T-helper 2 cell (primary cell): ENCODE data around the gene VAC14.
A peak's percentile ranks its signal among the peaks of the same experiment; 100 is the strongest.

Source experiments
- DNase-seq, 5 experiments: peaks; one replicate each; pipeline versions ENCODE4 v3.0.0 to v3.0.0-alpha.2; 2012 to 2022

The VAC14 gene

DNA sequence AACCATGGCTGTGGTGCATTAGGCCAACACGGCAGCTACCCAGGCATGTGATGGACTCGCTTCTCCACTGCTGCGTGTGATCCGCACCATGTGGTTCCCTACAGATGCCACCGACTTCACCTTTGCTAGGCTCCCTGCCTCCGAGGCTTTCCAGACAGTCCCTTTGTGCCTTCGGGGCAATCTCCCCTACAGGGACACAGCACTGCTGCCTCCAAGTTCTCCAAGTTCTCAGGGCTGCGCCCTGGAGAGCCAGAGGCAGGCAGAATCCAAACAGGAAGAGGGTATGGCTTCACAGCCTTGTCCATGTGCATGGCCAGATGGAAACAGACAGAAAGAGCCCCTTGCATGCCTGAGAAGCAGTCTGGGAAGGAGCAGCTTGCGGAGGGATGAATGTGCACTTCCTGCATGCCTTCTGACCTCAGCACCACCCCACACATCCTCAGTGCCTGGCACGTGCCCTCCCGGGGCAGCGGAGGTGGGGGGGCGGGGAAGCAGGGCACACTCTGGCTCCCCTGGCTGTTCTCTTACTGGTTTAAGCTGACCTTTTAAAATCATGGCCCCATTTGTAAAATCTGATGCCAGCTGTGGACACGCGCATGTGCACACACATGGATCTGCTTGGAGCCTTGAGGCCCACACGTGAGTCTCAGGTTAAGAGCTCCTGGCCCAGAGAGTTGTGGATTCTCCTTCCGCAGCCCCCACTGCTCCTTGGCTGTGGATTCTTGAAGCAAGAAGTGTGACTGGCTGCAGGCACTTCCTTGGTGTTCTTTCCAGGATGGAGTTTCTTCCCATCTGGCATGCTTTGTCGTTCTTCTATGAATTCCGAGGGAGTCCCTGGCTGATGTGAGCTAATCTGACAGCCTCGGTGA is 59.8 kb downstream of the VAC14 start:
- DNase-seq: no peak

DNA sequence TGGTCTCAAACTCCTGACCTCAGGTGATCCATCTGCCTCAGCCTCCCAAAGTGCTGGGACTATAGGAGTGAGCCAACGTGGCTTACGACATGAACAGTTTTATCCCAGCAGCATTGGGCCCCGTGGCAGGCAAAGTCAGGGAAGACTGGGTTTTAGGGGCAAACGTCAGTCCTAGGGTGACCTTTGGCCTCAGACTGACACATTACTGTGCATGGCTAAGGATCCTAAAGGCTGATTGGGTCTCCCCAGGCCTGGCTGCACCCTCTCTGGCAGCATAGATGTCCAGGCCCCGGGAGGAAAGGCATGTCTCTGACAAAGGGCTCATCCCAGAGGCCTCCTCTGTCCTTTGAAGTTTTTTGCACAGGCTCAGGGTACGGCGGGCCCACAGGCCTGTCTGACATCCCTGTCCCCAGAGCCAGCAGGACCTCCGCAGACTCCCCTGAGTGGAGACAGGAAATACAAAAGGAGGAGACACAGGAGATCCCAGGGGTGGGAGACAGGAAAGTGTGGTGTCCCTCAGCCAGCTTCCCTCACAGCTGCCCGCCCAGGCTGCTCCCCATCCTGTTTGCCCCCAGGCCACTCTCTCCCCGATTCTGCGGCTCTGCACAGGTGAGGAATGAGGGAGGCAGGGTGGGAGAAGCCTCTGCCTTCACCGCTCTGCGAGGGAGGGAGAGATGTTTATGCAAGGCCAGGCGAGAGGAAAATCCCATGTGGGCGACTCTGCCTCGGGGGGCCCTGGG is 60.6 kb downstream of the VAC14 start:
- DNase-seq: no peak

DNA sequence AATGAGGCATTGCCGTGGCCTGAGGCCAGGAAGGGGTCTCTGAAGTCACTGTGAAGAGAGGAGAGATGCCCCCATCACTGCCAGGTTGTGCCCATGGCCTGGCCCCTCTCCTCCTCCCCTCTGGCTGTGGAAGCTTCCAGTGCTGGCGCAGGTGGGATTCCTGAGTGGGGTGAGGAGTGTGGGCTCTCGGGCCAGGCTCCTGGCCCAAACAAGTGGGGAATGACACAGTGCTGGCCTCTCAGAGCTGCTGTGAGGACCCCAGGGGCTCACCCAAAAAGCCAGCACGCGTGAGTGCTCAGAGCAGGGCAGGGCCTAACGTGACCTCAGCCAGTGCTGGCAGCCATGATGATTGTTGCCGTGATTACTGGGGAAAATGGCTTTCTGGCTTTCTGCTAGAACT is 61.6 kb downstream of the VAC14 start:
- no peak for DNase-seq

DNA sequence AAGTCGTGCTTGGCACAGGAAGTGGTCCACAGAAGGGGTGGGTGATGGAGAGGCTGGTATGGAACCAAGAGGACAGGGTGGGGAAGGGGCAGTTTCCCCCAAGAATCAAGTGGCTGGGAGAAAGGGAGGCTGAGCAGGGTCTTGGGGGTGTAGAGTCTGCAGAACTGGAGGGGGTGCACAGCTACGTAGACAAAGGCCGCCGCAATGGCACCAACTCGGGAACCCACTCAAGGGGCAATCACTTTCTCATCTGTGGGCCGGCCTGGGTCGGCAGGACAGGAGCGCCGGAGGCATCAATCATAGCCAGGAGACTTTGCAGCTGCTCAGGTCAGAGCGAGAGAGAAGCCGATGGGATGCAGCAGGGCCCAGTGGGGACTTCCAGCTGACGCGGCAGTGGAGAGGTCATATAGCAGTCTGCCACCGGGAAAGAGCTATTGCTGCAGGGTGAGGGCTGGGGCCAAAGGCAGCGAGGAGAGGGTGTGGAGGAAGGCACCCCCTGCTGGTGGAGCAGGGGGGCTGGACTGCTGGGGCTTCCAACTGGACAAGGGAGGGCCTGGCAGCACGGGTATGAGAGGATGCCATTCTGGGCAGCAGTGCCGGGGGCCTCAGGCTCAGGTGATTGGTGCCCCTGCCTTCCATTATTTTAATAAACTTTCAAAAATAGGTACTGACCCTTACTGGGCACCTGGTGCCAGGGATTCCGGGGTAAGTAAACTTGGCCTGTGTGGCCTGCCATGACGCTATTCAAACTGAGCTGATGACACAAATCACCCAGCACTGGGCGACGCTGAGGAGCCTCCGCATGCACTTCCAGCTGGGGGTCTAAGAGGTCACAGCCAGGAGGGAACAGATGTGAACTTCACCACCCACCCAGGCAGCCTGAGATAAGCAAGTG is 62.6 kb downstream of the VAC14 start:
- DNase-seq: peak in 1 of 5 experiments; percentile 82

DNA sequence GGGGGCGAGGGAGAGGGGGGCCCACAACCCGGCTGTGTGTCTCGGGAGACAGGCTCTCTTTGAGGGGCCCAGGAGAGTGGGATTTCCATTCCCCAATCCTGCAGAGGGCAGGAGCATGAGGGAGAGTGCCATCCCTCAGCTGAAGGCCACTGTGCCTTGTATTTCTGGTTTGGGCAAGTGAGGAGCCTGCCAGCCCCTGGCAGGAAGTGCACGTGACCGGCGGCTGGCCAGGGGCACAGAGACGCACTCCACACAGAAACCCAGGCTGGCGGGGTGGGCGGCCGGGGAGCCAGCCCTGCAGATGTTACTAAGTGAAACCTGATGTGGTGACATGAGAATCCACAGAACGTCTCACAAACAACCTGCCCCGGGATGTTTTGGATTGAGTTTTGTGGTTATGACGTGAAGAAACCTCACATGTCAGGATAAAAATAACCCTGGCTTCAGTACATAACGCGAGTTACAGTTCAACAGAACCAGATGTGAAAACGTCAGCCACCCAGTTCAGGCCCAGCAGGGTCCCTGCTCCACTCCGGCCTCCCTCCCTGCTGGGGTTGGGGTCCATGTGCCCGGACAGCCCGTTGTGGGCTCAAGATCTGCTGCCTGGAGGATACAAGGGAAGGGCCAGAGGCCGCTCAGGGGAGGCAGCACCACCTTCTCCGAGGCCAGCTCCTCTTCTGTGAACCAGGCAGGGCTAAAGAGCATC is 63.4 kb downstream of the VAC14 start:
- DNase-seq: peak in 4 of 5 experiments; percentile 34 to 97 (median 62)

DNA sequence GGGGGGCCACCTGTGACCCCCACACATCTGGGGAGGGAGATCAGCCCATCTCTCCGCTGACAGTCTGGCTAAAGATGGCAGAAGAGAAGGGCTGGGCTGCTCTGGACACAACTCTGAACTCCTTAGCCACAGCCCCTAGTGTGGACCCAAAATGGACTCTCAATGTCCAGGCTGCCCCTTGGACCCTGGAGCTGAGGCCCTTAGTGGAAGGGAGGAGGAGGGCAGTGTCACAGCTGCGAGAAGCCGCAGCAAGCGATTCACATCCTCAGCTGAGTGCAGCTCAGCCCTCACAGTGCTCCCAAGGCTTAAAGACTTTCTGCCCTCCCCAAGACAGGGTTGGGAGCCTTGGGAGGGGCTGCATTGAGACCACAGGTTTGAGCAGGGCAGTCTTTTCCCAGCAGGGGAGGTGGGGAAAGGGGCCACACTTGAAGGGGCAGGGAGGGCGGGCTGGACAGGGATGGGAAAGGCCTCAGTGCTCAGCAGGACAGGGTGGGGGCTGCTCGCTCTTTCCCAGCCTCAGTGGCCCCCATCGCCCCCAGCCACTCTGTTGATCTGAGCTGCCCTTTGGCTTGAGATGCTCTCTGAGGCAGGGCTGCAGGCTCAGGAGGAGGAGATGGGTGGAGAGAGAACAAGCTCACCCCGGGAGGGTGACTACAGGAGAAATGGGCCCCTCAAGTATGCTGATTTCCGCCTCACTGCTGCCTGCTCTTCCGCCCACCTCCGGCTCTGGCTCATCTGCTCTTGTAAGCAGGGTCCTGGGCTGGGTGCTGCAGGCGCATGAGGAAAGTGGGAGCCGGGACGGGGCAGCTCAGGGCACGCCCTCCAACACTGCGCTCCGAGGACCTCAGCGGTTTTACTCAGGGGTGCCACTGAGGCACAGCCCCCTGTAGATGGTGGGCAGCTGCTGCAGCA is 64.2 kb downstream of the VAC14 start:
- DNase-seq: peak in 1 of 5 experiments; percentile 11

DNA sequence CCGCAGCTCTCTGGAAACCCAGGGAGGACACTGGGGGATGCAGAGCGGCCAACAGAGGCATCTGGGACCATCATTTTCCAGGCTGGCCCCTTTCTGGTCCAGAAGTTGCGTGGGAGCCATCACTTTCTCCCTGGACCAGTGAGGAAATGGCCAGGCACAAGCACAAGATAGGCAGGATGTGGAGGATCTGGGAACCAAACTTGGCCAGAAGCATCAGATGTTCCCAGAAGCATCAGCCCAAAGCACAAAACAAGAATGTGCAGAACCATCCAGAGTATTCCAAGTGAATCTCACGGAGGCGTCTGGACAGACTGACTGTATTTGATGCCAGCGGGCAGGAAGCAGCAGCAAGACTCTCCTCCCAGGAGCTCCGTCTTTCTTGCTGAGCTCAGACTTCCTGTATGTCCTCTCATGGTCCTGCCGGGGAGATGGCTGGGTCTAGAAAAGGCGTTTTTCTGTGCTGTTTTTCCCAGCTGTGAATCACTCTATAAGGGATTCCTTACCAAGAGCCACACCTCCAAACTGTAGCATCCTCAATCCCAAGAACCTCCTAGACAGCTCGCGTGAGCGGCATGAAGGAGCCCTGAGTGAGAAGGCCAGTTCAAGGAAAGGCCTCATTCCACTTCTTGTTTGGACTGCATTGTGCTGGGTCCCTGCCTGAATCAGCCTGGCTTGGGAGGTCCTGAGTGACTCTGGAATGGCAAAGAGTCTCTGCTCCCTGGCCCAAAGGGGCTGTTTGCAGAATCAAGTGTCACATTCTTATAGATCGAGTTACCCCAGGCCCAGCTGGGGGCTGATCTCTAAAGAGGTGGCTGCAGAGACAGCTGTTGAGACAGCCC is 65.6 kb downstream of the VAC14 start:
- DNase-seq: no peak

DNA sequence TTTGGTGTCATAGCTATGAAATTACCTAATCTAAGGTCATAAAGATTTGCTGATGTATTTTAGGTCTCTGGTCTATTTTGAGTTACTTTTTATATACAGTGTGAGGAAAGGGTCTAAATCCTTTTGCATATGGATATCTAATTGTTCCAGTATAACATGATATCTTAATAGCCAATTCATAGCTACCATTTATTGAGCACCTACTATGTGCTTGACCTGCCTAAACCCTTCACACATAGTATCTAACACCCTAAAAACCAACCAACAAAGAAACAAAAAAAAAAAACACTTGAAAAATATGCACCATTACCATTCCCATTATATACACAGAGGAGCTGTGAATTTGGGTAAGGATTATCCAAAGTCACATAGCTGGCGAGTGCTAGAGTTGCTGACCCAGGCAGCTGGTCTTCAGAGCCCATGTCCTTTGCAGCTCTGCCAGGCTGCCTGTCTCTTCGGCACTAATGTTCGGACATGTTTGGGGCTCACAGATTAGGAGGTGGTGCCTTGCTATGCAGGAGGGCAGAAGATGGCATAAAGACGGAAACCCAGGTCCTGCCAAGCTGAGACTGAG is 66.3 kb downstream of the VAC14 start:
- DNase-seq: no peak

DNA sequence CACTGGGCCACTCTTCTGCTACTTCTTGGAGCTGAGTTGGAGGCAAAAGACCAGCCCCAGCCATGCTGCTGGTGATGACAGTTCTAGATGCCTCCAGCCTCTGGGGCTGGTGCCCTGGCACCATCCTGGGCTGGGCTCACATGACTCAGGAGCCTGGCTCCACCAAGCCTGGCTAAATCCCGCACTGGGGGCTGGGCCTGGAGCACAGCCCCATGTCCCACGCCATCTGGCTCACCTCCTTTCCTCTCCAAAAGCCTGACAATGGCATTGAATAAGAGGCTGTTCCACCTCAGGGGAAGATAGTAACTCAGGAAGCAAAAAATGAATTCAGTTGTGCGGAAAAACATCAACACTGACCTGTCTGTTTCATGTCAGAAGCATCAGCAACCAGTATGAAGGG is 70.0 kb downstream of the VAC14 start:
- no peak for DNase-seq

DNA sequence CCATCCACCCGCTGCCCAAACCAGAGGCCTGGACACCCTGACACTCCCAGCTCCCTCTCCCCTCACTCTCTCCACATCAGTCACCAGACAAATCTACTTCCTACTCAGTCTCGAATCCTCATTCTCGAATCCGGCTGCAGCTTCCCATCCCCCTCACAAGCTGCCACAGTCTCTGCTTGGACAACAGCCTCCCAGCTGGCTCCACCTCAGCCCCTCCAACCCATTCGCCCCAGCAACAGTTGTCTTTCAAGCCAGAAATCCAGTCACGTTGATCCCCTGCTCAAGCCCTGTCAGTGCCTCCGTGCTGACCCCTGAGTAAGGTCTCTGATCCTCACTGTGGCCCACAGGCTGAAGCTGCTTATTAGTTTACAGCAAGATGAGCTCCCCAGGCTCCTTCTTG is 70.9 kb downstream of the VAC14 start:
- no peak for DNase-seq

DNA sequence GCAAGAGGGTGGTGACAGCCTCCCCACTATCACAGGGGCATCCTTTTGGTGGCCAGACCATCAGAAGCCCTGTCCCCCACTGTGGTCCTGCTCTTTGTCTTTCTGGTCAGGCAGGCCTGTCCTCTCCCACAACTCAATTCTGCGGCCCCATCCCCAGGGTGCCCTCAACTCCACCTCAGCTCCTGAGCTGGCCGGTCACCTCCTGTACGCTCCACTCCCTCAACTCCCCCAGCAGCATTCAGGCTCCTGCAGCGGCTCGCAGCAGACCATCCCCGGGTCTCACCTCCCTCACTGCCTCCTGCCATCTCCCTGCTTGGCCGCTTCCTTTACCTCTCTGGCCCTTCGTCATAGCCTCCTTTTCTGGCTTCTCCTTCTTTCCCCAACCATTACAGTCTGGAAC is 71.7 kb downstream of the VAC14 start:
- DNase-seq: no peak

DNA sequence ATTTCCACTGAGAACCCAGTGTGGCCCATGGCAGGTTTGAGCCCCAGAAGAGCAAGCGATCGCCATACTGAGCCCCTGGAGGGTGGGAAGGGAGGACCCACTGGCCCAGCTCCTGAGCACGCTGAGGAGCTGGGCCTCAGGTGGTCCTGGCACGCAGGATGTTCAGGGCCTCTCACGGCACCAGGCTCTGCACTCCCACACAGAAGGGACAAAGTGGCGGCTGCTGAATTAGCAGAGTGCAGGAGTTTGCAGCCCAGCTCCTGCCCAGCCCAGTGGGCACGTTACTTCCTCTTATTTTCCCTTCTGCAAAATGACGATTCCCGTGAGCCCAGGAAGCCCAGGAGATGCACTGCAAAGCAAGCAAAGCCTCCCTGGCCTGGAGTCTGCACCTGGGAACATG is 72.8 kb downstream of the VAC14 start:
- DNase-seq: no peak

DNA sequence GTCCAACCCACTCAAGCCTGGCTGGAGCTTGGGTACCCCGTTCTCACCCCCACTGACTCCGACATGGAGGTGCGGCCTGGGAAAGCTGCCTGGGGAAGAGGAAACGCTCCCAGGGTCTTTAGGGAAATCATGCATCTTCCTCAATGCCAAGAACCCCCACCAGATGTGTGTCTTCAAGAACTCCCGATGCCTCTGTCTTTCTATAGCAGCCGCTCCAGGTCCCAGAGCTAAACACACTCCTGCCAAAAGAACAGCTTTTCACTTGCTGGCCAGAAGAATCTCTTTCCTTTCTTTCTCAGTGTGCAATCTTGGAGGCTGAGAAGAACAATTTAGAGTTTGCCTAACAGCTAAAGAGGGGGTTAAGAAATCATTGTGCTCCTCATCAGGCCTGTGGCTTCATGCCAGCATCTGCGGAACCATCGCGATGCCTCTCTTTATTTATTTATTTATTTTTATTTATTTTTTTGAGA is 74.0 kb downstream of the VAC14 start:
- no peak for DNase-seq

DNA sequence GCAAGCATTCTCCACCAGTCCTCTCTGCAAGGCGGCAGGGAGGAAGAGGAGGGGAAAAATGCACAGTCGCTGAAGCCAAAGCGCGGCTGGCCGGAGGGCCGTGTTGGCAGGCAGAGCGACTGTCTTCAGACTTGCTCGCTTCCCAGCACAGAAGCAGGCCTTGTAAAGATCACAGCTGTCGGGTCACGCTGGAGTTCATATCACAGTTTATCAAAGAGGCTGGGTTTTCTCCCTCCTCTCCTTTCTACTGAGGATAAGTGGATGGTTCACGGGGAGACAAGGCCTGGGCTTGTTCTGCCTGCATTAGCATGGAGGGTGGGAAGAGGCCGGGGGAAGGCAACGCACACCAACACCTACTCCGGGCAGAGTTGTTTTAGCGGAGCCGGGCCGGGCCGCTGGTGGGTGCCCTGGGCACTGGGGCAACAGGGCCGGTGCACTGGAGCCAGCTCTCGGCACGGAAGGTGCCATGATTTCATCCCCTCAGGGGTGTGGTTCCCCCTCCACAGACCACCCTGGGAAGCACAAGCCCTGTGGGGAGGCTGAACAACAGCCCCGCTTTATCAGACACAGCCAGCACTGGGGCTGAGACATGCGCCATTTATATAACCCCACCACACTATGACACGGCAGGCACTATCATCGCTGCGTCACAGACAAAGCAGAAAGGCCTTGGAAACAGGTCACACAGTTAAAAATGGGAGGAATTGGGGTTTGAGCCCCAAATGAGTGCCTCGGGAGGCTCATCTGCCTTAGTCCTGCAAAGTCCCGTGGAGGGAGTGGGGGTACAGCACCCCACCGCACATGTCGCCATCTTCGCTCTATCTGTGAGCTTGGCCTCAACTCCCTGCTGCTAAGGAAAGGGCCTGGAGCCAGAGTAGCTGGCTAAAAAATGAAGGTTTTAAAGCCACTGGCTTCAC is 74.8 kb downstream of the VAC14 start:
- no peak for DNase-seq

DNA sequence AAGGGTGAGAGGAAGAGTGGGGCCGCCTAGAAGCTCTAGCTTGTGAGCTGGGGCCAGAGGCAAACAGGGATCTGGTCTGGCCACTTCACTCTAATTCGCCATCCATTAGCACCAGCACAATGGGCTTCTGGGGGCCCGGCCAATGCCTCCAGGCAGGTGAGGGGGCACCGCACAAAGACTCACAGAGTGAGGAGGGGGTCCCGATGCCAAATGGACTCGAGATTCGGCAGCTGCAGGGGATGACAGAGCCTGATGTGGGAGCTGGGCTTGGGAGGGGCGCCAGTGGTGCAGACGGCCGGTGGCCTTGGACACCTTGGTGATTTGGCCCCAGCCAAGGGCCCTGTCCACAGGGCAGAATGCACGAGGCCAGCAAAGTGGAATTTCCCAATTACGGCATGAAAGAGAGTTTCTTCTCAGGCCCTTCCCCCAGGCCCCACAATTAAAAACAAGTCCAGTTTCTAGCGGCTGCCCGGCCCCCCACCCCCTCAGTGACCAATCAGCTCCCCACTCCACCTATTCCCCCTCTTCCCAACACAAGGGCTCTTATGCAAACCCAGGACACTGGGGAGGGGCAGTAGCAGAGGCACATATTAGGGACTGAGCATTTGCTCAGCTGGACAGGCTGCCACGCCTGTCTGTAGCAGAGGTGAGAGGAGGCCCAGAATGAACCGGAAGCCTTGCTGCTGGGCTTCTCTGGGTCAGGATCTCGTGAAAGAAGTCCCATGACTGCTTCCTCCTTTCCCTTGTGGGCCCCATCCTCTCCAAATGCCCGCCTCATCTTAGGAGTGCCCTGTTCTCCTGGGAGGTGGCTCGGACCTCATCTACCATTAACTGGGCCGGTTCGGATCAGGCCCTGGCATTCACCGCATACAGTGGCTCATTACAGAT is 75.7 kb downstream of the VAC14 start:
- DNase-seq: no peak

DNA sequence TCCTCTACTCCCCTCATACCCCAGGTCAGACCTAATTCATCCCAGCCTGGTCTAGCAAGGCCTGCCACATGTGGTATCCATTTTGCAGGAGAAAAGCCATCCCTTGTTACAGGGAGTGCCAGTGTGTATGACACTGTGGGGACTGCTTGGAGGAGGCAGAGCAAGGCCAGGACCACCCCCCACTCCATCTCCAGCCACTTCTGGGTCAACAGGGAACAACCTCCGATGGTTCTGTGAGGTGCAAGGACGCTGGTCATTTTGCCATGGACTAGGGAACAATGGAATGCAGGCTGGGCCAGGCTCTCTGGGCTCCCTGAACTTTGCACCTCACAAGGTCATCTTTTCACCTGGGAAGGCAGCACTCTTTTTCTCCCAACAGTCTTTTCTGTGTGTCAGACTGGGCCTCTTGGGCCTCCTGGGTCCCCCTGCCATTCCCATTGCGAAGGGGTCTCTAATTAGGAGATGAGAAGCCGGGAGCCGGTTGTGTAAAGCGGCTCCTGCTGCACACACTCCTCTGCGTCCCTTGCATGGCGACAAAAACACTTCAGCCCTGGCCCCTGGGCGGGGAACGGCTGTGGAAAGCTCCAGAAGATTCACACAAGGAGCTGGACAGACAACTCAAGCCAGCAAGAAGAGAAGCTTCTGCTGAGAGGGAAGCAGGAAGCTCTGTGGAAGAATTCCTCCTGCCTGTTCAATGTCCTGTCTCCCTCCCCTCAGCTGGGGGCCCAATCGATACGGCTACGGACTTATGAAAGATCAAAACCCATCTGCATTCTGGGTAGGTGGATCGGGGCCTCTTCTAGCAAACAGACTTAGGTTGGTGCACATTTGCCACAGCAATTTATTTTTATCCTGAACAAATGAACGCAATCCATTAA is 76.6 kb downstream of the VAC14 start:
- no peak for DNase-seq

DNA sequence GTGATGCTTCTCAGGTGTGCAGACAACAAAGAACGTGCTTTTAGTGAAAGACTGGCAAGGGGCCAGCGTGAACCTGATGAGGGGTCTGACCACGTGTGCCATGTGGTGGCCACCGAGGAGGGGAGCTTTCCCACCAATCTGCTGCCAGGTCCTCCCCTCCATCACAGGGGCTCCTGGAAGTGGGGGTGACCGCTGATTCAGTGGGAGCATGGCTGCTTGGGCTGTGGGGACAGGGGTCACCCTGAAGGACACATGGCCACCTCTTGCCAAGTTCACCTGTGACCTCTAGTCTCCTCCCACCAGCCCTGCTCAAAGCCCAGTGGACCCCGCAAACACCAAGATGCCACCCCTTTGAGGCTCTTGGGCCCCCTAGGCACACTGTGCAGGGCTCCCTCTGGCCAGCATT is 77.2 kb downstream of the VAC14 start:
- DNase-seq: no peak
